Measurements from ENCODE around the gene DCAF6.

The DCAF6 gene

DNA sequence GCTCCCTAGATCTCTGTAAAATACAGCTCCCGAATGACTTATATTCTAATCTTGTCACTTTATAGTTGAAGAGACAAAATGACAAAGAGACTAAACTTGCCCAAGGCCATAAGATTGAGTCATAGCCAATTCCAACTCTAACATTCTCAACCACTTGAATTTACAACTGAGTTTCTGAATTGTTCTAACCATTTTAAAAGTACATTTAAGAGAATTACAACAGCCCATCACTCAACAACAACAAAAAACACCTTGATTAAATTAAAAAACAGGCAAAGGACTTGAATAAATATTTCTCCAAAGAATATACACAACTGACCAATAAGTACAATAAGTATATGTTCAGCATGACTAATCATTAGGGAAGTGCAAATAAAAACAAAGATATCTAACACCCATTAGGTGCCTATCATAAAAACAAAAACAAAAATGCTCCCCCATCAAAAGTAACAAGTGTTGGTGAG, 13.8 kb upstream of the DCAF6 start:
- ChIA-PET POLR2A (interaction anchor here (0.5 kb wide), 1 partner anchor 206 kb away, joined by 4 read pairs; no protein-coding TSS in a partner anchor), CTCF (interaction anchor here (1.1 to 1.7 kb wide), 3 partner anchors 8 to 160 kb away, joined by 3 to 9 read pairs (median 4); no protein-coding TSS in a partner anchor)
- DNase-seq (ENCODE audit: extremely low spot score), result no peak
- TF ChIP-seq, protein P1, sequence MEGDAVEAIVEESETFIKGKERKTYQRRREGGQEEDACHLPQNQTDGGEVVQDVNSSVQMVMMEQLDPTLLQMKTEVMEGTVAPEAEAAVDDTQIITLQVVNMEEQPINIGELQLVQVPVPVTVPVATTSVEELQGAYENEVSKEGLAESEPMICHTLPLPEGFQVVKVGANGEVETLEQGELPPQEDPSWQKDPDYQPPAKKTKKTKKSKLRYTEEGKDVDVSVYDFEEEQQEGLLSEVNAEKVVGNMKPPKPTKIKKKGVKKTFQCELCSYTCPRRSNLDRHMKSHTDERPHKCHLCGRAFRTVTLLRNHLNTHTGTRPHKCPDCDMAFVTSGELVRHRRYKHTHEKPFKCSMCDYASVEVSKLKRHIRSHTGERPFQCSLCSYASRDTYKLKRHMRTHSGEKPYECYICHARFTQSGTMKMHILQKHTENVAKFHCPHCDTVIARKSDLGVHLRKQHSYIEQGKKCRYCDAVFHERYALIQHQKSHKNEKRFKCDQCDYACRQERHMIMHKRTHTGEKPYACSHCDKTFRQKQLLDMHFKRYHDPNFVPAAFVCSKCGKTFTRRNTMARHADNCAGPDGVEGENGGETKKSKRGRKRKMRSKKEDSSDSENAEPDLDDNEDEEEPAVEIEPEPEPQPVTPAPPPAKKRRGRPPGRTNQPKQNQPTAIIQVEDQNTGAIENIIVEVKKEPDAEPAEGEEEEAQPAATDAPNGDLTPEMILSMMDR (IDR thresholded peaks at IDR 0.05; ENCODE audit: control extremely low read depth, extremely low read depth, low read depth, missing control alignments), result no peak

GRCh38 chr1:167923324-167924056, 13.0 kb upstream of the DCAF6 start:
- TF ChIP-seq, protein P1 (IDR thresholded peaks at IDR 0.05; ENCODE audit: control extremely low read depth, extremely low read depth, low read depth, missing control alignments), result no peak
- CTCF ChIA-PET, result interaction anchor here (1.0 to 1.1 kb wide), 3 partner anchors 10 to 13 kb away, joined by 3 to 6 read pairs (median 4); partner anchors contain the start of genes ADCY10, DCAF6 and MPC2
- no peak for DNase-seq (ENCODE audit: extremely low spot score)
- POLR2A ChIA-PET, result interaction anchor here (0.6 to 1.0 kb wide), 2 partner anchors 9 to 12 kb away, joined by 3 to 4 read pairs; partner anchors contain the start of gene DCAF6

DNA sequence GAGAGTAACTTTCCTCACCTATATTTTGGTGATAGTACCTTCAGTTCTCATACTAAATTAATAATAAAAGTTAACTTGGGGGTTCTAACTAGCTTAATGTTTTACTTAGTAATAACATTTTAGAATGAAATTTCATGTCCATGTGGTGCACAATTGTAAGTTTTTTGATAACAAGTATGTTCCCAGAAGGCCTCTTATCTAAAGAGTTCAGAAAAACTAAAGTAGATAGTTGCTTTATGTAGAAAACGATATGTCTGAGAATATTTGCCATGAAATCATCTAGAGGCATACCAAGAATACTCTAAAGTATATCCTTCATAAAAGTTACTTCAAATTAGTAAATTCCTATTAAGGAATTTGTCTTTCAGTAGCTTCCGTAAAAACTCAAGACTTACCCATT, 12.4 kb upstream of the DCAF6 start:
- CTCF ChIA-PET, result interaction anchor here (1.0 to 1.1 kb wide), 3 partner anchors 10 to 14 kb away, joined by 3 to 6 read pairs (median 4); partner anchors contain the start of genes ADCY10, DCAF6 and MPC2

DNA sequence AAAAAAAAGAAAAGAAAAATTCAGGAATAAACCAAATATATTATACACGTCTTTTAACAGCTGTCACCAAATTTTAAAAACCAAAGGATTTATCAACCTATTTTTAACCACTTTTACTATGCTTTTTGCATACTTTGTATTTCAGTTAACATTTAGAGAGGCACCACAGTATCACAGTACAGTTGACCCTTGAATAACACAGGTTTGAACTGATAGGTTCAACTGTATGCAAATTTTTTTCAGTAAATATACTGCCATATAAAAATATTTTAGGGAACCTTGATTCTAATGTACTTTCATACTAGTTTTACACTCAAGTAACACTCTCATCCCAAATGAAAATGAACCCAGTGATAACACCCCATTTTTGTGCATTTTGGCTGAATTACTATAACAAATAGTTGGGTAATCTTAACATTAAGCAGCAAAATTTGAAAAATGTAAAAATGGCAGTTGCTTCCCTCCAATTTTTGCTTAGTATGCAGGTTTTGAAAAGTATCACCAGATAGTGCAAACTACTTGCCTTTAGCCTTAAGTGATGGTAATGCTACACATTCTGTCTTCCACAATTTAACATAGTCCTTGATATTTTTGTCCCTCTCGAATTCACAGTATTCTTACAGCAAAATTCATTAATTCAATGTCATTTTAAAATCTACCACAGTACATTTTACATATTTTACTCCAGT, 11.8 kb upstream of the DCAF6 start:
- TF ChIP-seq, protein P1 (IDR thresholded peaks at IDR 0.05; ENCODE audit: control extremely low read depth, extremely low read depth, low read depth, missing control alignments), result no peak
- ChIA-PET CTCF (interaction anchor here (1.1 kb wide), 1 partner anchor 12 kb away, joined by 3 read pairs; the partner anchor contains the start of genes DCAF6 and MPC2), POLR2A (no interaction called here)
- no peak for DNase-seq (ENCODE audit: extremely low spot score)

More for the DNA sequence above, 12.4 kb upstream of the DCAF6 start:
- POLR2A ChIA-PET, result interaction anchor here (1.0 kb wide), 1 partner anchor 12 kb away, joined by 4 read pairs; the partner anchor contains the start of gene DCAF6
- TF ChIP-seq, protein P1 (IDR thresholded peaks at IDR 0.05; ENCODE audit: control extremely low read depth, extremely low read depth, low read depth, missing control alignments), result no peak
- no peak for DNase-seq (ENCODE audit: extremely low spot score)

DNA sequence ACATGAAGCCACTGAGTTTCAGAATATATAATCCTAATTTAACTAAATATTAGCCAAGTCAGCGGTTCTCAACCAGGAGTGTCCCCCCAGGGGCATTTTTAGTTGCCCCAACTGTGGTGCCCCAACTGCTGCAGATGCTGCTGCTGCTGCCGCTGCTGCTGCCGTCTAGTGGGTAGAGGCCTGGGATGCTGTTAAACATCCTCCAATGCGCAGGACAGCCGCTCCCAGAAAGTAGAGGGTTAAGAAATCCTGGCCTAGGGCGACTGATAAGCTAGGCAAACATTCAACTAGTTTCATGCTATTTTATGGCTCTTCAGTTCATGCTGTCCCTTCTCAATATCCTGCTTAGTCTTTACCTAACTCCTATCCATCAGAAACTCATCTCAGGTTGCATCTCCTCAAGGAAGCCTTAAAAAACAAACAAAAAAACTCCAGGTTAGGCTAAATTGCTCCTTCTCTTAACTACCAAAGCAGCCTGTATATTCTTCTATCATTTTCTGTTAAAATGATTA, 9.9 kb upstream of the DCAF6 start:
- ChIA-PET CTCF (interaction anchor here (1.1 kb wide), 1 partner anchor 9 kb away, joined by 5 read pairs; no protein-coding TSS in a partner anchor), POLR2A (interaction anchor here (1.6 kb wide), 1 partner anchor 9 kb away, joined by 3 read pairs; no protein-coding TSS in a partner anchor)
- no peak for DNase-seq (ENCODE audit: extremely low spot score)
- TF ChIP-seq, protein P1 (IDR thresholded peaks at IDR 0.05; ENCODE audit: control extremely low read depth, extremely low read depth, low read depth, missing control alignments), result no peak

Measured in GM10248 (cell line).